Right cardiac atrium (tissue), 5 donors: Measurements from ENCODE around the gene DHPS. TPM values are rescaled to one million over a fixed set of nuclear protein-coding genes. Genes with fewer than 3 reads are reported as not detected.
A peak's percentile ranks its signal among the peaks of the same experiment; 100 is the strongest.
"Not testable (repeated sequence)": the region's sequence is repeated elsewhere in the genome, so short reads cannot be mapped to it uniquely, and the experiment has no call there.

Experiments
- ATAC-seq, 2 donors: fragments of 200-7000 bp; cut with Tn5 transposase; one replicate each; pipeline versions ENCODE4 v1.8.0 to v1.9.1; 2020; ENCODE audit warnings: moderate library complexity in 2 of 2, mild to moderate bottlenecking in 1 of 2
- DNase-seq, 3 donors: peaks; one replicate each; pipeline ENCODE4 v3.0.0-alpha.2; 2020
- H3K27ac ChIP-seq: one replicate; pipeline ENCODE4 v1.5.1; 2013; ENCODE audit warnings: mild to moderate bottlenecking, low read length, control low read depth, moderate library complexity
- H3K27me3 ChIP-seq: one replicate; pipeline ENCODE4 v1.6.1; 2013; ENCODE audit not compliant: control insufficient read depth, insufficient read depth
- H3K4me1 ChIP-seq: one replicate; pipeline ENCODE4 v1.6.1; 2013; ENCODE audit warnings: low read length; ENCODE audit not compliant: control insufficient read depth, insufficient read depth
- H3K4me3 ChIP-seq: one replicate; pipeline ENCODE4 v1.5.1; 2013; ENCODE audit warnings: low read length, control low read depth
- H3K9me3 ChIP-seq: one replicate; pipeline ENCODE4 v1.6.1; 2013; ENCODE audit warnings: low read length; ENCODE audit not compliant: control insufficient read depth
- WGBS: extraction: QIAGEN DNeasy Blood & Tissue Kit; methylation state at CpG from one replicate; pipeline ENCODE4 v1.1.7; 2013; 5-methylcytosine and 5-hydroxymethylcytosine counted together
- intact Hi-C, 4 donors: fragments of 100-400 bp; cut with DNase I; formaldehyde crosslinking; loops; one replicate each; pipeline versions ENCODE4 v1.11.0 to v1.14.0; 2022 to 2023
- polyA plus RNA-seq: library from polyadenylated mRNA; stranded (reverse); fragments of 200-250 nt; gene quantifications from one replicate; pipeline ENCODE4 v1.2.3, GENCODE V29; 2013
- total RNA-seq, 4 donors: library from RNA; stranded (reverse); fragmentation: NEBNext Ultra II Directional; extraction: Animal tissue kit (Norgen Biotek cat#: 25700); gene quantifications; one replicate each; pipeline ENCODE4 v1.2.1, GENCODE V29; 2021
- donor health status: healthy with polysubstance abuse.
- donor health status: DM: no; HTN: yes; CAD: no.
- donor health status: DM: no; HTN: no; CAD: no.
- donor health status: DM: no; HTN: yes; CAD: no; lungs with severe emphysema.
- donor health status: DM: yes; HTN: yes; CAD: no.

The DHPS gene
- total and polyA plus RNA-seq, 5 donors: 40.8 to 52.0 (median 49.4) TPM

DNA sequence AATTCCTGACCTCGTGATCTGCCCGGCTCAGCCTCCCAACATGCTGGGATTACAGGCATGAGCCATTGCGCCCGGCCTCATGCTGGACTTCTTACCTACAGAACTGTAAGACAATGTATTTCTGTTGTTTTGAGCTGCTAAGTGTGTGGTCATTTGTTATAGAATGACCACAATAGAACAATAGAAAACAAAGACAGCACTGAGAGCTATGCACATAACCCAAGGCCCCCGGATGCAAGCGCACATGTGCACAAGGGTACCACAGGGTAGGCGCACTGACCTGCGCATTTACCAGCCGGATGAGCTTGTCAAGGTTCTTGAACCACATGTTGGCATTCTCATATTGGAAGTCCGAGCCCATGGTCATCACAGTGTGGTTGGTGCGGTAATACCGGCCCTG is 20.7 kb downstream of the DHPS start:
- peaks cover 2% of the 10 kb centered on the region for H3K4me1 ChIP-seq
- no peak for DNase-seq
- no peaks in the 10 kb centered on the region for H3K9me3 ChIP-seq
- intact Hi-C loops: loop anchor here in 1 of 4 donors (10.0 kb wide), 1 partner anchor 96 kb away; no protein-coding TSS in a partner anchor
- H3K4me3 ChIP-seq: no peak overlapping the region
- no peaks in the 10 kb centered on the region for H3K27me3 ChIP-seq
- 93% methylated on average over 12 of the region's 12 CpGs for WGBS
- ATAC-seq: no peak
- no peak overlapping the region for H3K27ac ChIP-seq

- Histone ChIP-seq H3K27me3 (no peaks in the 10 kb centered on the region), H3K9me3 (no peaks in the 10 kb centered on the region), H3K4me1 (no peaks in the 10 kb centered on the region), H3K4me3 (no peak overlapping the region), H3K27ac (no peak overlapping the region)
- intact Hi-C loops: no loop called here
- ATAC-seq (peak in 1 of 2 donors; percentile 25), DNase-seq (peak in 1 of 3 donors; percentile 45)
- 97% methylated on average over 22 of the region's 22 CpGs for WGBS
These were observed 23.7 kb downstream of the DHPS start for GRCh38 chr19:12657966-12658365.

GRCh38 chr19:12656899-12657571 is 24.6 kb downstream of the DHPS start:
- no peaks in the 10 kb centered on the region for H3K27me3 ChIP-seq
- ATAC-seq: peak; percentile 40 to 56
- intact Hi-C loops: no loop called here
- H3K4me3 ChIP-seq: no peak overlapping the region
- H3K27ac ChIP-seq: no peak overlapping the region
- no peaks in the 10 kb centered on the region for H3K4me1 ChIP-seq
- WGBS: 58% methylated on average over 50 of the region's 50 CpGs
- DNase-seq: peak in 1 of 3 donors; percentile 71
- H3K9me3 ChIP-seq: no peaks in the 10 kb centered on the region

- ATAC-seq (no peak), DNase-seq (no peak)
- intact Hi-C loops: no loop called here
- H3K4me1 ChIP-seq: no peaks in the 10 kb centered on the region
- 94% methylated on average over 8 of the region's 8 CpGs for WGBS
- H3K27ac ChIP-seq: no peak overlapping the region
- no peak overlapping the region for H3K4me3 ChIP-seq
- no peaks in the 10 kb centered on the region for H3K27me3 ChIP-seq
- no peaks in the 10 kb centered on the region for H3K9me3 ChIP-seq
These were observed 26.1 kb downstream of the DHPS start for GRCh38 chr19:12655546-12655945.

GRCh38 chr19:12652219-12652618 is 29.5 kb downstream of the DHPS start:
- peaks cover 4% of the 10 kb centered on the region for H3K4me1 ChIP-seq
- DNase-seq: no peak
- 93% methylated on average over 6 of the region's 6 CpGs for WGBS
- intact Hi-C loops: no loop called here
- ATAC-seq: no peak
- H3K9me3 ChIP-seq: no peaks in the 10 kb centered on the region
- H3K4me3 ChIP-seq: no peak overlapping the region
- H3K27me3 ChIP-seq: no peaks in the 10 kb centered on the region
- H3K27ac ChIP-seq: no peak overlapping the region

GRCh38 chr19:12649941-12650340 is 31.7 kb downstream of the DHPS start:
- ATAC-seq: no peak

GRCh38 chr19:12648088-12648487 is 33.6 kb downstream of the DHPS start:
- Histone ChIP-seq H3K4me1 (peaks cover 4% of the 10 kb centered on the region), H3K27me3 (no peaks in the 10 kb centered on the region), H3K9me3 (no peaks in the 10 kb centered on the region), H3K27ac (no peak overlapping the region), H3K4me3 (peak overlapping the region; percentile 36)
- WGBS: 11% methylated on average over 29 of the region's 29 CpGs
- DNase-seq (peak in 1 of 3 donors; percentile 68), ATAC-seq (peak; percentile 49 to 60)
- intact Hi-C loops: no loop called here

More at GRCh38 chr19:12649941-12650340, 31.7 kb downstream of the DHPS start:
- intact Hi-C loops: no loop called here
- WGBS: 96% methylated on average over 10 of the region's 10 CpGs
- Histone ChIP-seq H3K4me3 (no peak overlapping the region), H3K27me3 (no peaks in the 10 kb centered on the region), H3K9me3 (no peaks in the 10 kb centered on the region), H3K27ac (no peak overlapping the region), H3K4me1 (peaks cover 4% of the 10 kb centered on the region)
- DNase-seq: no peak

- intact Hi-C loops: no loop called here
- peak; percentile 87 to 95 for ATAC-seq
- 12% methylated on average over 31 of the region's 31 CpGs for WGBS
- H3K9me3 ChIP-seq: no peaks in the 10 kb centered on the region
- no peaks in the 10 kb centered on the region for H3K27me3 ChIP-seq
- no peak overlapping the region for H3K27ac ChIP-seq
- peak; percentile 78 to 89 (median 83) for DNase-seq
- peak overlapping the region; percentile 36 for H3K4me3 ChIP-seq
- peaks cover 4% of the 10 kb centered on the region for H3K4me1 ChIP-seq
These were observed 34.1 kb downstream of the DHPS start for GRCh38 chr19:12647490-12648071.

DNA sequence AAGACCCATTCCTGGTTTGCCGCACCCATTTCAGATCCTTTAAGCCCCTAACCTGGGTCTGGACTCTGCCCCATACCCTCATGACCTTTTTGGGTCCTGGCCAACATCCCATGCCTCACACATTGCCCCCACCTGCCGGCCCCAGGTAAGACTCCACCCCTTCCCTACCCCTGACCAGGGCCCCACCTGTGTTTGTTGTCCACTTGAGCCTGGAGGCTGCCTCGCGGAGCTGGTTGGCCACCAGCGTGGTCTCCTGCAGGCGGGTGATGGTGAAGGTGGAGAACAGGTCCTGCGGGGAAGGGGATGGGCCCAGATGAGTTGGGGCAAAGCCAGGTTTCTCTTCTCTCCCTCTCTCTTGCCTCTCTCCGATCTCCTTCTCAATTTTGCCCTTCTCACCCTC is 34.6 kb downstream of the DHPS start:
- Histone ChIP-seq H3K4me3 (no peak overlapping the region), H3K27me3 (no peaks in the 10 kb centered on the region), H3K9me3 (no peaks in the 10 kb centered on the region), H3K27ac (no peak overlapping the region), H3K4me1 (peaks cover 4% of the 10 kb centered on the region)
- intact Hi-C loops: no loop called here
- WGBS: 81% methylated on average over 8 of the region's 8 CpGs
- ATAC-seq (no peak), DNase-seq (no peak)

GRCh38 chr19:12646551-12646950 is 35.1 kb downstream of the DHPS start:
- no peak for ATAC-seq
- no peak for DNase-seq
- Histone ChIP-seq H3K9me3 (no peaks in the 10 kb centered on the region), H3K4me3 (no peak overlapping the region), H3K27ac (no peak overlapping the region), H3K4me1 (peaks cover 4% of the 10 kb centered on the region), H3K27me3 (no peaks in the 10 kb centered on the region)
- intact Hi-C loops: no loop called here
- WGBS: 83% methylated on average over 10 of the region's 10 CpGs

DNA sequence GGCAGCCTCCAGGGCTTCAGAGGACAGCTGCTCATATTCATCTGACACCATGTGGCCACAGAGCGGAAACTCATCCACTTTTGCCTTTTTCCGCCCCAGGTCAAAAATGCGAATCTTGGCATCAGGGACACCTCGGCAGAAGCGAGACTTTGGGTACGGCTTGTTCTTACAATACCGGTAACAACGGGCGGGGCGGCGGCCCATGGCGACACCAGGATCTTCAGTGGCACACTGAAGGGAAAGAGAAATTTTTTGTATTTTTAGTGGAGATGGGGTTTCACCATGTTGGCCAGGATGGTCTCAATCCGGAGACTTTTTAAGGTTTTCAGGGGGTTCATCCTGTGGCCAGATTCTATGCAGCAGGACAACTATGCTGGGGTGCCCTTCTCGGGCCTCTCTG is 38.0 kb downstream of the DHPS start:
- DNase-seq, H3K27ac ChIP-seq, H3K4me3 ChIP-seq, ATAC-seq, intact Hi-C loops, H3K9me3 ChIP-seq, H3K4me1 ChIP-seq, H3K27me3 ChIP-seq: not testable (repeated sequence)
- 96% methylated on average over 14 of the region's 14 CpGs for WGBS
